K562 (cell line): ENCODE data around the gene ZP3. TPM values are rescaled to one million over a fixed set of nuclear protein-coding genes. Genes with fewer than 3 reads are reported as not detected.

ENCODE experiments used
- ARNT ChIP-seq, 2 experiments: fragments of 450-650 bp; IDR thresholded peaks; 2 replicates each; pipeline ENCODE4 v1.6.1; 2016; ENCODE audit warnings: mild to moderate bottlenecking in 1 of 2
- CCNT2 ChIP-seq: IDR thresholded peaks from 2 replicates; pipeline ENCODE4 v1.6.1; 2011; ENCODE audit warnings: borderline replicate concordance, low read depth, mild to moderate bottlenecking, moderate library complexity, mixed read lengths, low read length; ENCODE audit not compliant: insufficient read length; ENCODE audit errors: extremely low read depth
- GATAD2B ChIP-seq: fragments of 450-650 bp; IDR thresholded peaks from 2 replicates; pipeline ENCODE4 v1.6.1; 2017; ENCODE audit warnings: mild to moderate bottlenecking, borderline replicate concordance
- L3MBTL2 ChIP-seq: fragments of 450-650 bp; IDR thresholded peaks from 2 replicates; pipeline ENCODE4 v1.6.1; 2016; ENCODE audit warnings: mild to moderate bottlenecking, moderate library complexity
- MAZ ChIP-seq, 2 experiments: fragments of 450-650 bp in 1 of 2; sonication (generic) in 1 of 2; formaldehyde crosslinking; IDR thresholded peaks in 1 of 2; conservative IDR thresholded peaks in 1 of 2; 2 replicates each; pipeline versions ENCODE4 v1.4.0 to v1.5.0; 2020; ENCODE audit warnings: mild to moderate bottlenecking in 1 of 2, missing genetic modification reagents in 1 of 2
- MCM5 ChIP-seq: fragments of 450-650 bp; IDR thresholded peaks from 2 replicates; pipeline ENCODE4 v1.6.1; 2016; ENCODE audit warnings: low read depth
- MCM7 ChIP-seq, 2 experiments: fragments of 450-650 bp; IDR thresholded peaks; 2 replicates each; pipeline ENCODE4 v1.6.1; 2016 to 2018
- RUNX1 ChIP-seq: sonication (generic); IDR thresholded peaks from 2 replicates; pipeline ENCODE4 v1.6.1; 2016; ENCODE audit warnings: antibody characterized with exemption, low read depth
- polyA plus RNA-seq, 8 experiments: library from polyadenylated mRNA; depleted of rRNA in 4 of 8; stranded (reverse) in 5 of 8; unstranded in 3 of 8; fragments of >200 nt; fragmentation: Nextera tagmentation in 2 of 8; fragmentation: Illumina TruSeq in 1 of 8; extraction: Ambion mirVana in 2 of 8; extraction: Trizol in 1 of 8; gene quantifications; 2 replicates each; pipeline versions ENCODE4 v1.2.1 to v1.2.3, GENCODE V29; 2011 to 2014; ENCODE audit warnings: inconsistent platforms in 1 of 8, missing spikeins in 1 of 8
- total RNA-seq, 7 experiments: library from RNA; depleted of rRNA in 6 of 7; stranded (reverse); fragments of >200 nt in 6 of 7; fragmentation: Illumina TruSeq in 2 of 7; extraction: Trizol in 2 of 7; gene quantifications; 2 replicates each; pipeline versions ENCODE4 v1.2.1 to v1.2.3, GENCODE V29; 2011 to 2021; ENCODE audit warnings: low replicate concordance in 1 of 7
- TF ChIP-seq, protein P1 (sequence below): fragments of 250-450 bp; sonication (Bioruptor Pico); IDR thresholded peaks from 2 replicates; pipeline ENCODE4 v1.4.0; 2020; ENCODE audit warnings: mild to moderate bottlenecking
- TF ChIP-seq, protein P2 (sequence below): fragments of 450-650 bp; IDR thresholded peaks from 2 replicates; pipeline ENCODE4 v1.6.1; 2014; ENCODE audit warnings: low read depth, mild to moderate bottlenecking, moderate library complexity, borderline replicate concordance
- TF ChIP-seq, protein P3 (sequence below): fragments of 450-650 bp; IDR thresholded peaks from 2 replicates; pipeline ENCODE4 v1.6.1; 2016; ENCODE audit warnings: low read depth, mild to moderate bottlenecking, moderate library complexity
- TF ChIP-seq, protein P4 (sequence below): fragments of 200-600 bp; sonication (generic); IDR thresholded peaks from one replicate; pipeline ENCODE4 v1.6.1; 2012; ENCODE audit warnings: mild to moderate bottlenecking, low read depth, low read length, inconsistent platforms

The ZP3 gene
- total and polyA plus RNA-seq, 9 of the 15 experiments (the other 6 are each of a cell fraction or from before 2014, with no cell fraction given) = 1.4 to 3.8 (median 2.4) TPM

DNA sequence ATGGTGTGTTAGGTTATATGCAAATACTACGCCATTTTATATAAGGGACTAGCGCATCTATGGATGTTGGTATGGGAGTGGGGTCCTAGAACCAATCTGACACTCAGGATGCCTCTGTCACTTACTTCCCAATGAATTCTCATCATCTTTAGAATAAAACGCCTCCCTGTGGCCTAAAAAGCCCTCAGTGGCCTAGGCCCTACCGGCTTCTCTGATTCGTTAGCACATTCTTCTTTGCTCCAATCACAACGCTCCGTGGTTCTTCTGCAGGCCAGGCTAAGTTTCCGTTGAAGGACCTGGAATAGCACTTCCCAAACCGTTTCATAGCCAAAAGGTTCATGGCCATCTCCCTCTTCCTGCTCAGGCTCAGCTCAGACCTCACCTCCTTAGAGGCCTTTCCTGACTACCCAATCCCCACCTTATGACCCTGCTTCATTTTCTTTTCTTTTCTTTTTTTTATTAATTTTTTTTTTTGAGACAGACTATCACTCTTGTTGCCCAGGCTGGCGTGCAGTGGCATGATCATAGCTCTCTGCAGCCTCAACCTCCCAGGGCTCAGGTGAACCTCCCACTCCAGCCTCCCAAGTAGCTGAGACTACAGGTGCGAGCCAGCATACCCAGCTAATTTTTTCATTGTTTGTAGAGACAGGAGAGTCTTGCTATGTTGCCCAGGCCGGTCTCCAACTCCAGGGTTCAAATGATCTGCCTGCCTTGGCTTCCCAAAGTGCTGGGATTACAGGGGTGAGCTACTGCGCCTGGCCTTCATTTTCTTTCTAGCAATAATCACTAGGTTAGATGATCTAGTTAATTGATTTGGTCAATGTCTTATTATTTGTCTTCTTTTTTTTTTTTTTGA is 41.4 kb upstream of the ZP3 start (continued):
- TF ChIP-seq, protein P1, sequence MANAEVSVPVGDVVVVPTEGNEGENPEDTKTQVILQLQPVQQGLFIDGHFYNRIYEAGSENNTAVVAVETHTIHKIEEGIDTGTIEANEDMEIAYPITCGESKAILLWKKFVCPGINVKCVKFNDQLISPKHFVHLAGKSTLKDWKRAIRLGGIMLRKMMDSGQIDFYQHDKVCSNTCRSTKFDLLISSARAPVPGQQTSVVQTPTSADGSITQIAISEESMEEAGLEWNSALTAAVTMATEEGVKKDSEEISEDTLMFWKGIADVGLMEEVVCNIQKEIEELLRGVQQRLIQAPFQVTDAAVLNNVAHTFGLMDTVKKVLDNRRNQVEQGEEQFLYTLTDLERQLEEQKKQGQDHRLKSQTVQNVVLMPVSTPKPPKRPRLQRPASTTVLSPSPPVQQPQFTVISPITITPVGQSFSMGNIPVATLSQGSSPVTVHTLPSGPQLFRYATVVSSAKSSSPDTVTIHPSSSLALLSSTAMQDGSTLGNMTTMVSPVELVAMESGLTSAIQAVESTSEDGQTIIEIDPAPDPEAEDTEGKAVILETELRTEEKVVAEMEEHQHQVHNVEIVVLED = no peak
- no peak for TF ChIP-seq GATAD2B
- TF ChIP-seq ARNT (IDR thresholded peaks at IDR 0.05) = peak; percentile 32 to 48; a peak in 2 of 4 replicates
- TF ChIP-seq, protein P2, sequence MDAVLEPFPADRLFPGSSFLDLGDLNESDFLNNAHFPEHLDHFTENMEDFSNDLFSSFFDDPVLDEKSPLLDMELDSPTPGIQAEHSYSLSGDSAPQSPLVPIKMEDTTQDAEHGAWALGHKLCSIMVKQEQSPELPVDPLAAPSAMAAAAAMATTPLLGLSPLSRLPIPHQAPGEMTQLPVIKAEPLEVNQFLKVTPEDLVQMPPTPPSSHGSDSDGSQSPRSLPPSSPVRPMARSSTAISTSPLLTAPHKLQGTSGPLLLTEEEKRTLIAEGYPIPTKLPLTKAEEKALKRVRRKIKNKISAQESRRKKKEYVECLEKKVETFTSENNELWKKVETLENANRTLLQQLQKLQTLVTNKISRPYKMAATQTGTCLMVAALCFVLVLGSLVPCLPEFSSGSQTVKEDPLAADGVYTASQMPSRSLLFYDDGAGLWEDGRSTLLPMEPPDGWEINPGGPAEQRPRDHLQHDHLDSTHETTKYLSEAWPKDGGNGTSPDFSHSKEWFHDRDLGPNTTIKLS = no peak
- peak; percentile 92 for TF ChIP-seq L3MBTL2
- TF ChIP-seq, protein P3, sequence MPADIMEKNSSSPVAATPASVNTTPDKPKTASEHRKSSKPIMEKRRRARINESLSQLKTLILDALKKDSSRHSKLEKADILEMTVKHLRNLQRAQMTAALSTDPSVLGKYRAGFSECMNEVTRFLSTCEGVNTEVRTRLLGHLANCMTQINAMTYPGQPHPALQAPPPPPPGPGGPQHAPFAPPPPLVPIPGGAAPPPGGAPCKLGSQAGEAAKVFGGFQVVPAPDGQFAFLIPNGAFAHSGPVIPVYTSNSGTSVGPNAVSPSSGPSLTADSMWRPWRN = no peak
- TF ChIP-seq MCM5 = no peak
- TF ChIP-seq, protein P4, sequence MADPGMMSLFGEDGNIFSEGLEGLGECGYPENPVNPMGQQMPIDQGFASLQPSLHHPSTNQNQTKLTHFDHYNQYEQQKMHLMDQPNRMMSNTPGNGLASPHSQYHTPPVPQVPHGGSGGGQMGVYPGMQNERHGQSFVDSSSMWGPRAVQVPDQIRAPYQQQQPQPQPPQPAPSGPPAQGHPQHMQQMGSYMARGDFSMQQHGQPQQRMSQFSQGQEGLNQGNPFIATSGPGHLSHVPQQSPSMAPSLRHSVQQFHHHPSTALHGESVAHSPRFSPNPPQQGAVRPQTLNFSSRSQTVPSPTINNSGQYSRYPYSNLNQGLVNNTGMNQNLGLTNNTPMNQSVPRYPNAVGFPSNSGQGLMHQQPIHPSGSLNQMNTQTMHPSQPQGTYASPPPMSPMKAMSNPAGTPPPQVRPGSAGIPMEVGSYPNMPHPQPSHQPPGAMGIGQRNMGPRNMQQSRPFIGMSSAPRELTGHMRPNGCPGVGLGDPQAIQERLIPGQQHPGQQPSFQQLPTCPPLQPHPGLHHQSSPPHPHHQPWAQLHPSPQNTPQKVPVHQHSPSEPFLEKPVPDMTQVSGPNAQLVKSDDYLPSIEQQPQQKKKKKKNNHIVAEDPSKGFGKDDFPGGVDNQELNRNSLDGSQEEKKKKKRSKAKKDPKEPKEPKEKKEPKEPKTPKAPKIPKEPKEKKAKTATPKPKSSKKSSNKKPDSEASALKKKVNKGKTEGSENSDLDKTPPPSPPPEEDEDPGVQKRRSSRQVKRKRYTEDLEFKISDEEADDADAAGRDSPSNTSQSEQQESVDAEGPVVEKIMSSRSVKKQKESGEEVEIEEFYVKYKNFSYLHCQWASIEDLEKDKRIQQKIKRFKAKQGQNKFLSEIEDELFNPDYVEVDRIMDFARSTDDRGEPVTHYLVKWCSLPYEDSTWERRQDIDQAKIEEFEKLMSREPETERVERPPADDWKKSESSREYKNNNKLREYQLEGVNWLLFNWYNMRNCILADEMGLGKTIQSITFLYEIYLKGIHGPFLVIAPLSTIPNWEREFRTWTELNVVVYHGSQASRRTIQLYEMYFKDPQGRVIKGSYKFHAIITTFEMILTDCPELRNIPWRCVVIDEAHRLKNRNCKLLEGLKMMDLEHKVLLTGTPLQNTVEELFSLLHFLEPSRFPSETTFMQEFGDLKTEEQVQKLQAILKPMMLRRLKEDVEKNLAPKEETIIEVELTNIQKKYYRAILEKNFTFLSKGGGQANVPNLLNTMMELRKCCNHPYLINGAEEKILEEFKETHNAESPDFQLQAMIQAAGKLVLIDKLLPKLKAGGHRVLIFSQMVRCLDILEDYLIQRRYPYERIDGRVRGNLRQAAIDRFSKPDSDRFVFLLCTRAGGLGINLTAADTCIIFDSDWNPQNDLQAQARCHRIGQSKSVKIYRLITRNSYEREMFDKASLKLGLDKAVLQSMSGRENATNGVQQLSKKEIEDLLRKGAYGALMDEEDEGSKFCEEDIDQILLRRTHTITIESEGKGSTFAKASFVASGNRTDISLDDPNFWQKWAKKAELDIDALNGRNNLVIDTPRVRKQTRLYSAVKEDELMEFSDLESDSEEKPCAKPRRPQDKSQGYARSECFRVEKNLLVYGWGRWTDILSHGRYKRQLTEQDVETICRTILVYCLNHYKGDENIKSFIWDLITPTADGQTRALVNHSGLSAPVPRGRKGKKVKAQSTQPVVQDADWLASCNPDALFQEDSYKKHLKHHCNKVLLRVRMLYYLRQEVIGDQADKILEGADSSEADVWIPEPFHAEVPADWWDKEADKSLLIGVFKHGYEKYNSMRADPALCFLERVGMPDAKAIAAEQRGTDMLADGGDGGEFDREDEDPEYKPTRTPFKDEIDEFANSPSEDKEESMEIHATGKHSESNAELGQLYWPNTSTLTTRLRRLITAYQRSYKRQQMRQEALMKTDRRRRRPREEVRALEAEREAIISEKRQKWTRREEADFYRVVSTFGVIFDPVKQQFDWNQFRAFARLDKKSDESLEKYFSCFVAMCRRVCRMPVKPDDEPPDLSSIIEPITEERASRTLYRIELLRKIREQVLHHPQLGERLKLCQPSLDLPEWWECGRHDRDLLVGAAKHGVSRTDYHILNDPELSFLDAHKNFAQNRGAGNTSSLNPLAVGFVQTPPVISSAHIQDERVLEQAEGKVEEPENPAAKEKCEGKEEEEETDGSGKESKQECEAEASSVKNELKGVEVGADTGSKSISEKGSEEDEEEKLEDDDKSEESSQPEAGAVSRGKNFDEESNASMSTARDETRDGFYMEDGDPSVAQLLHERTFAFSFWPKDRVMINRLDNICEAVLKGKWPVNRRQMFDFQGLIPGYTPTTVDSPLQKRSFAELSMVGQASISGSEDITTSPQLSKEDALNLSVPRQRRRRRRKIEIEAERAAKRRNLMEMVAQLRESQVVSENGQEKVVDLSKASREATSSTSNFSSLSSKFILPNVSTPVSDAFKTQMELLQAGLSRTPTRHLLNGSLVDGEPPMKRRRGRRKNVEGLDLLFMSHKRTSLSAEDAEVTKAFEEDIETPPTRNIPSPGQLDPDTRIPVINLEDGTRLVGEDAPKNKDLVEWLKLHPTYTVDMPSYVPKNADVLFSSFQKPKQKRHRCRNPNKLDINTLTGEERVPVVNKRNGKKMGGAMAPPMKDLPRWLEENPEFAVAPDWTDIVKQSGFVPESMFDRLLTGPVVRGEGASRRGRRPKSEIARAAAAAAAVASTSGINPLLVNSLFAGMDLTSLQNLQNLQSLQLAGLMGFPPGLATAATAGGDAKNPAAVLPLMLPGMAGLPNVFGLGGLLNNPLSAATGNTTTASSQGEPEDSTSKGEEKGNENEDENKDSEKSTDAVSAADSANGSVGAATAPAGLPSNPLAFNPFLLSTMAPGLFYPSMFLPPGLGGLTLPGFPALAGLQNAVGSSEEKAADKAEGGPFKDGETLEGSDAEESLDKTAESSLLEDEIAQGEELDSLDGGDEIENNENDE = no peak
- TF ChIP-seq MCM7 (IDR thresholded peaks at IDR 0.05) = no peak
- TF ChIP-seq RUNX1 = no peak
- no peak for TF ChIP-seq CCNT2
- TF ChIP-seq MAZ (CRISPR knock-in tag; conservative IDR thresholded peaks at IDR 0.05 in 1 of 2, IDR thresholded peaks at IDR 0.05 in 1 of 2) = no peak; a peak in 1 of 4 replicates
